Activated T-cell treated with anti-CD3 and anti-CD28 coated beads, Interleukin-2, amount 50 U/mL, for 72 hours (primary cell): Measurements from ENCODE around the gene C16orf90. TPM values are rescaled to one million over a fixed set of nuclear protein-coding genes. Genes with fewer than 3 reads are reported as not detected.

ENCODE experiments used
- ATAC-seq, 2 donors: fragments of 150-1000 bp; cut with Tn5 transposase; replicated peaks in 1 of 2; 2 replicates each; pipeline ENCODE4 v1.10.0; 2021; ENCODE audit warnings: moderate library complexity in 2 of 2, mild to moderate bottlenecking in 1 of 2
- DNase-seq, 2 donors: peaks; one replicate each; pipeline ENCODE4 v3.0.0; 2021 to 2022; ENCODE audit warnings: mixed read lengths in 1 of 2
- H3K27ac Mint-ChIP-seq: one replicate; pipeline ENCODE4 v1.8.0; 2022; ENCODE audit warnings: mild to moderate bottlenecking, moderate library complexity, mixed read lengths
- H3K27me3 Mint-ChIP-seq: one replicate; pipeline ENCODE4 v1.8.0; 2022; ENCODE audit warnings: low read depth, mixed read lengths
- H3K36me3 Mint-ChIP-seq, 2 donors: one replicate each; pipeline ENCODE4 v1.8.0; 2022; ENCODE audit warnings: mixed read lengths in 2 of 2, mild to moderate bottlenecking in 1 of 2; ENCODE audit not compliant: insufficient read depth in 2 of 2
- H3K4me1 Mint-ChIP-seq: one replicate; pipeline ENCODE4 v1.8.0; 2022; ENCODE audit warnings: low read depth, mixed read lengths
- H3K4me3 Mint-ChIP-seq, 2 donors: one replicate each; pipeline ENCODE4 v1.8.0; 2022; ENCODE audit warnings: mild to moderate bottlenecking in 2 of 2, mixed read lengths in 2 of 2, moderate library complexity in 2 of 2
- H3K9me3 Mint-ChIP-seq, 2 donors: one replicate each; pipeline ENCODE4 v1.8.0; 2022; ENCODE audit warnings: mixed read lengths in 2 of 2
- total RNA-seq, 2 donors: library from RNA; stranded (reverse); gene quantifications; one replicate each; pipeline ENCODE4 v1.2.3, GENCODE V29; 2022

The C16orf90 gene
- total RNA-seq, 2 donors from 2014 or later: not detected

- Mint-ChIP-seq H3K4me3 (peak overlapping the region; percentile 54 to 90), H3K36me3 (peaks cover 0 to 2% of the 10 kb centered on the region in 2 donors), H3K4me1 (peaks cover 62% of the 10 kb centered on the region), H3K9me3 (no peaks in the 10 kb centered on the region), H3K27ac (no peak overlapping the region), H3K27me3 (no peaks in the 10 kb centered on the region)
- DNase-seq: no peak
- ATAC-seq: no peak
These were observed 34.7 kb downstream of the C16orf90 start for GRCh38 chr16:3460585-3460984.

GRCh38 chr16:3460121-3460520 lies 35.2 kb downstream of the C16orf90 start:
- Mint-ChIP-seq H3K27me3 (no peaks in the 10 kb centered on the region), H3K36me3 (peaks cover 0 to 2% of the 10 kb centered on the region in 2 donors), H3K27ac (peak overlapping the region; percentile 96), H3K4me1 (peaks cover 62% of the 10 kb centered on the region), H3K9me3 (no peaks in the 10 kb centered on the region), H3K4me3 (peak overlapping the region; percentile 54 to 90)
- ATAC-seq: no peak
- DNase-seq: no peak

DNA sequence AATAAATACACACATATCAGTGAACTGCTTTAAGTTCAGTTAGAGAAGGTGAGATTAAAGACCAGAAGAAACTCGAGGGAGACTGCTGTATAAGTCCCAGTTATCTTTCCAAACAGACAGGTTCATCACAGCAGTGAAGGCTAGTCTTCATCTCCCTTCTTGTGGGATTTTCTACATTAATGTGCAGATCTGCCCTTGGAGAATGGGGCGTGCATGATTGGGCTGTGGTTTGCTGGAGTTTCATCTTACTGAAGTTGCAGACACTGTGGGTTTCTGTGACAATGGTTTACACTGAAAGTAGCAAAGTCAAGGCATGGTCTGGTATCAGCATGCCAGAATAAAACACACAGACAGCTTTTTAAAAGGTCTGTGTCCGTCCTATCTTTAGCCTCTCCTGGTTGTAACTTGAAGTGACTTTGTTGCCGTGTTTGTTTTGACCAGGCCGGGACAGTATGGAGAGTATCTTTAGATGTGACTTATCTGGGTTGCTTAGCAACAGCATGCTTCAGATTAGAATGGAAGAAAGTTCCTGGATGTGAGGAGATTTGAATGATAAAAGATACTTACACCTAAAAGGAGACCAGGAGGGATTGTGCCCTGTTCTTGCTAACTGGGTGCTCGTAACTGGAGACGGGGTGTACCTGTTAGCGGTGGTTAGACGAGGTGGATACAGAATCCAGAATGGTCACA lies 35.7 kb downstream of the C16orf90 start:
- no peak for ATAC-seq
- peaks cover 61% of the 10 kb centered on the region for H3K4me1 Mint-ChIP-seq
- H3K4me3 Mint-ChIP-seq: peak overlapping the region; percentile 90

GRCh38 chr16:3458852-3459361 lies 36.4 kb downstream of the C16orf90 start:
- Mint-ChIP-seq H3K27me3 (no peaks in the 10 kb centered on the region), H3K4me3 (peak overlapping the region; percentile 90), H3K9me3 (no peaks in the 10 kb centered on the region), H3K4me1 (peaks cover 55% of the 10 kb centered on the region), H3K36me3 (peaks cover 0 to 2% of the 10 kb centered on the region in 2 donors), H3K27ac (peak overlapping the region; percentile 96)
- ATAC-seq (no peak), DNase-seq (no peak)

More for the DNA sequence above, 35.7 kb downstream of the C16orf90 start:
- H3K27ac Mint-ChIP-seq: peak overlapping the region; percentile 96
- peaks cover 0 to 2% of the 10 kb centered on the region in 2 donors for H3K36me3 Mint-ChIP-seq
- no peaks in the 10 kb centered on the region for H3K9me3 Mint-ChIP-seq
- H3K27me3 Mint-ChIP-seq: no peaks in the 10 kb centered on the region
- peak; percentile 24 to 35 for DNase-seq

- DNase-seq (peak; percentile 10 to 39), ATAC-seq (peak in 1 of 2 donors; percentile 5)
- Mint-ChIP-seq H3K4me3 (peak overlapping the region; percentile 90), H3K36me3 (peaks cover 0 to 2% of the 10 kb centered on the region in 2 donors), H3K4me1 (peaks cover 49% of the 10 kb centered on the region), H3K27me3 (no peaks in the 10 kb centered on the region), H3K27ac (peak overlapping the region; percentile 96), H3K9me3 (no peaks in the 10 kb centered on the region)
These were observed 36.9 kb downstream of the C16orf90 start for GRCh38 chr16:3458278-3458851.

GRCh38 chr16:3457434-3458252 lies 37.6 kb downstream of the C16orf90 start:
- no peaks in the 10 kb centered on the region for H3K27me3 Mint-ChIP-seq
- peak overlapping the region; percentile 87 to 91 for H3K4me3 Mint-ChIP-seq
- H3K36me3 Mint-ChIP-seq: peaks cover 0 to 2% of the 10 kb centered on the region in 2 donors
- ATAC-seq: peak; percentile 90 to 91
- peak overlapping the region; percentile 82 for H3K27ac Mint-ChIP-seq
- peaks cover 47% of the 10 kb centered on the region for H3K4me1 Mint-ChIP-seq
- H3K9me3 Mint-ChIP-seq: no peaks in the 10 kb centered on the region
- DNase-seq: peak; percentile 91 to 95

DNA sequence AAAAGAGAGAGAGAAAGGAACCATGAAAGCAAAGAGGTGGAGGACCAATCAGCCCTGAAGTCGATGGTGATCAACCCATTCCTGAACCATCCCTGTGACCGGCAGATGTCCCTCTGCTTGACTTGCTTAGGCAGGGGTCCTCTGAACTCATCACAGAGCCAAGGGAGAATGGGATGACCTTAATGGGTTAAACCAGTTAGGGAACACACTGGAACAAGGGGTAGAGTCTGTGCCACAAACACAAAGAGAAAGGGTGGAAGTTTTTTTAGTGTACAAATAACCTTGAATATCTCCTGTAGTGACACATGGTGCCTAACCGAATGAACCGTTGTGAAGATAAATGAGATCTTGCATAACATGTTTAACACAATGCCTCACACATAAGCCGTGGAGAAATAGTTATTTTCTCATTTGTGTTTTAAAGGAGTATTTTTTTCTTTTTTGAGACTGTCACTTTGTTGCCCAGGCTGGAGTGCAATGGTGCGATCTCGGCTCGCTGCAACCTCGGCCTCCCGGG lies 40.6 kb downstream of the C16orf90 start:
- ATAC-seq (no peak), DNase-seq (no peak)
- Mint-ChIP-seq H3K9me3 (no peaks in the 10 kb centered on the region), H3K4me1 (peaks cover 25% of the 10 kb centered on the region), H3K27me3 (no peaks in the 10 kb centered on the region), H3K4me3 (no peak overlapping the region), H3K27ac (no peak overlapping the region), H3K36me3 (peaks cover 1 to 2% of the 10 kb centered on the region in 2 donors)

DNA sequence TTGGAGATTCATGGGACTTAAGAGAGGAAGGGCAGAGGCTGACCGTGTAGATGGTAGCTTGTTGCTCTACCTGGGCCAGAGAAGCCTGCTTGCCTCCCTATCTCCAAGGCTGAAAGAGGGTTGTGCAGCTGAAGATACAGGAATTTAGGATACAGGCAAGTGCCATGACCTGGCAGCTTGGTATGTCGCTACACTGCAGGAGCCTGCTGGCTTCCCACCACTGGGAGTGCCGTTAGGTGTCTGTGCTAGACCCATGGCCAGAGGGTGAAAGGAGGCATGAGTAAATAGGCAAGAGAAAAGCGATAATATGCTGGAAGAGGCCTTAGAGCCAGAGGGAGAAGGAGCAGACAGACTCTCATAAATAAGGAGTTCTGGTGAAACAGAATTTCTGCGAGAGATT lies 41.2 kb downstream of the C16orf90 start:
- Mint-ChIP-seq H3K36me3 (peaks cover 1 to 2% of the 10 kb centered on the region in 2 donors), H3K4me1 (peaks cover 20% of the 10 kb centered on the region), H3K27ac (no peak overlapping the region), H3K9me3 (no peaks in the 10 kb centered on the region), H3K27me3 (no peaks in the 10 kb centered on the region), H3K4me3 (no peak overlapping the region)
- ATAC-seq (no peak), DNase-seq (no peak)

- peaks cover 13% of the 10 kb centered on the region for H3K4me1 Mint-ChIP-seq
- H3K36me3 Mint-ChIP-seq: peaks cover 20 to 23% of the 10 kb centered on the region in 2 donors
- peak; percentile 78 to 83 for ATAC-seq
- DNase-seq: peak; percentile 60 to 61
- H3K9me3 Mint-ChIP-seq: peaks cover 3 to 4% of the 10 kb centered on the region in 2 donors
- no peaks in the 10 kb centered on the region for H3K27me3 Mint-ChIP-seq
- H3K27ac Mint-ChIP-seq: peak overlapping the region; percentile 99
- H3K4me3 Mint-ChIP-seq: peak overlapping the region; percentile 95 to 99
These were observed 51.3 kb downstream of the C16orf90 start for GRCh38 chr16:3444032-3444388.

Other genes starting within 250 kb of the C16orf90 start
- under 1 TPM; 0.14 to 0.21 TPM for gene MEFV, start 238.9 kb downstream of the C16orf90 start, total RNA-seq
- gene ZNF263, start 212.0 kb downstream of the C16orf90 start, total RNA-seq: 10 to 100 TPM; 26.0 to 30.7 TPM
- gene TIGD7, start 190.1 kb downstream of the C16orf90 start, total RNA-seq: 10 to 100 TPM in 1 of 2 donors, 1 to 10 TPM in 1; 10.0 to 10.3 TPM
- 10 to 100 TPM; 28.3 to 40.4 TPM for gene ZNF75A, start 190.0 kb downstream of the C16orf90 start, total RNA-seq
- gene OR2C1, start 139.6 kb downstream of the C16orf90 start, total RNA-seq: not detected
- 10 to 100 TPM; 17.8 to 20.5 TPM for gene ZSCAN32, start 94.5 kb downstream of the C16orf90 start, total RNA-seq
- 10 to 100 TPM; 11.4 to 12.2 TPM for gene ZNF174, start 94.3 kb downstream of the C16orf90 start, total RNA-seq
- gene ZNF597, start 52.0 kb downstream of the C16orf90 start, total RNA-seq: 1 to 10 TPM; 3.8 to 4.5 TPM
- gene NAA60, start 51.8 kb downstream of the C16orf90 start, total RNA-seq: 10 to 100 TPM; 58.5 to 69.7 TPM
- 10 to 100 TPM; 16.8 to 18.2 TPM for gene CLUAP1, start 5.5 kb upstream of the C16orf90 start, total RNA-seq
- gene NLRC3, start 81.9 kb upstream of the C16orf90 start, total RNA-seq: 10 to 100 TPM; 24.1 to 28.8 TPM
- gene SLX4, start 116.1 kb upstream of the C16orf90 start, total RNA-seq: 10 to 100 TPM; 12.6 to 15.7 TPM
- gene DNASE1, start 159.2 kb upstream of the C16orf90 start, total RNA-seq: 10 to 100 TPM; 19.4 to 21.3 TPM
- gene TRAP1, start 222.0 kb upstream of the C16orf90 start, total RNA-seq: 100 to 1,000 TPM; 181 to 189 TPM